Gastrocnemius medialis (tissue), 4 donors: ENCODE results near the gene FFAR3. TPM values are rescaled to one million over a fixed set of nuclear protein-coding genes. Genes with fewer than 3 reads are reported as not detected.

Source experiments
- ATAC-seq, 2 donors: fragments of 150-250 bp; one replicate each; pipeline ENCODE4 v1.9.1; 2016
- DNase-seq, 2 donors: peaks; one replicate each; pipeline ENCODE4 v3.0.0-alpha.2; 2019
- H3K27ac ChIP-seq, 4 donors: fragments of 200-600 bp; sonication (generic); 1 replicate in 1 of 4; 2 replicates in 3 of 4; pipeline ENCODE4 v1.5.1; 2016 to 2018; ENCODE audit warnings: mild to moderate bottlenecking in 2 of 4, moderate library complexity in 1 of 4
- H3K27me3 ChIP-seq, 3 donors: fragments of 200-600 bp; sonication (generic) in 2 of 3; 1 replicate in 1 of 3; 2 replicates in 2 of 3; pipeline versions ENCODE4 v1.5.1 to v1.6.0; 2016 to 2019; ENCODE audit warnings: mild to moderate bottlenecking in 1 of 3, moderate library complexity in 1 of 3
- H3K36me3 ChIP-seq, 2 donors: fragments of 200-600 bp; sonication (generic) in 1 of 2; one replicate each; pipeline ENCODE4 v1.5.1; 2017 to 2018
- H3K4me1 ChIP-seq, 2 donors: fragments of 200-600 bp; sonication (generic) in 1 of 2; one replicate each; pipeline ENCODE4 v1.5.1; 2016 to 2017; ENCODE audit warnings: mild to moderate bottlenecking in 2 of 2
- H3K4me3 ChIP-seq, 4 donors: fragments of 200-600 bp; sonication (generic) in 3 of 4; 1 replicate in 1 of 4; 2 replicates in 3 of 4; pipeline ENCODE4 v1.5.1; 2016 to 2019; ENCODE audit warnings: mild to moderate bottlenecking in 2 of 4
- H3K9me3 ChIP-seq, 3 donors: fragments of 200-600 bp; sonication (generic) in 2 of 3; 1 replicate in 1 of 3; 2 replicates in 2 of 3; pipeline ENCODE4 v1.5.1; 2016 to 2019
- POLR2A ChIP-seq, 2 donors: fragments of 450-650 bp; IDR thresholded peaks; one replicate each; pipeline ENCODE4 v1.6.1; 2017; ENCODE audit warnings: antibody characterized with exemption in 2 of 2, mild to moderate bottlenecking in 2 of 2, moderate library complexity in 2 of 2
- in situ Hi-C, 4 donors: fragments of 200-750 bp; cut with MboI; loops; one replicate each; pipeline versions ENCODE4 v1.15.0 to v1.8.0; 2017; ENCODE audit warnings: low sequenced_read_pairs in 4 of 4
- intact Hi-C: fragments of 100-400 bp; cut with DNase I; formaldehyde crosslinking; loops from one replicate; pipeline ENCODE4 v1.15.1; 2023; ENCODE audit warnings: low total_unique reads
- total RNA-seq, 4 donors: library from RNA; depleted of rRNA; stranded (reverse); fragments of >200 nt; gene quantifications; one replicate each; pipeline versions ENCODE4 v1.1.0 to v1.2.3, GENCODE V29; 2016
- TF ChIP-seq, protein P1 (sequence below), 5 experiments: fragments of 450-650 bp in 3 of 5; fragments of 200-600 bp in 2 of 5; sonication (generic) in 2 of 5; IDR thresholded peaks in 4 of 5; conservative IDR thresholded peaks in 1 of 5; 1 replicate in 4 of 5; 2 replicates in 1 of 5; pipeline ENCODE4 v1.5.1; 2016 to 2019; ENCODE audit warnings: antibody characterized with exemption in 5 of 5, mild to moderate bottlenecking in 3 of 5, moderate library complexity in 3 of 5

FFAR3 gene
- total RNA-seq, 4 donors from 2014 or later = not detected

- TF ChIP-seq, protein P1, sequence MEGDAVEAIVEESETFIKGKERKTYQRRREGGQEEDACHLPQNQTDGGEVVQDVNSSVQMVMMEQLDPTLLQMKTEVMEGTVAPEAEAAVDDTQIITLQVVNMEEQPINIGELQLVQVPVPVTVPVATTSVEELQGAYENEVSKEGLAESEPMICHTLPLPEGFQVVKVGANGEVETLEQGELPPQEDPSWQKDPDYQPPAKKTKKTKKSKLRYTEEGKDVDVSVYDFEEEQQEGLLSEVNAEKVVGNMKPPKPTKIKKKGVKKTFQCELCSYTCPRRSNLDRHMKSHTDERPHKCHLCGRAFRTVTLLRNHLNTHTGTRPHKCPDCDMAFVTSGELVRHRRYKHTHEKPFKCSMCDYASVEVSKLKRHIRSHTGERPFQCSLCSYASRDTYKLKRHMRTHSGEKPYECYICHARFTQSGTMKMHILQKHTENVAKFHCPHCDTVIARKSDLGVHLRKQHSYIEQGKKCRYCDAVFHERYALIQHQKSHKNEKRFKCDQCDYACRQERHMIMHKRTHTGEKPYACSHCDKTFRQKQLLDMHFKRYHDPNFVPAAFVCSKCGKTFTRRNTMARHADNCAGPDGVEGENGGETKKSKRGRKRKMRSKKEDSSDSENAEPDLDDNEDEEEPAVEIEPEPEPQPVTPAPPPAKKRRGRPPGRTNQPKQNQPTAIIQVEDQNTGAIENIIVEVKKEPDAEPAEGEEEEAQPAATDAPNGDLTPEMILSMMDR (IDR thresholded peaks at IDR 0.05 in 4 of 5, conservative IDR thresholded peaks at IDR 0.05 in 1 of 5) = no peak
- no peak for TF ChIP-seq POLR2A (IDR thresholded peaks at IDR 0.05)
- Histone ChIP-seq H3K27me3 (peaks cover 7 to 11% (median 8%) of the 10 kb centered on the region in 3 donors), H3K4me1 (no peaks in the 10 kb centered on the region), H3K36me3 (no peaks in the 10 kb centered on the region), H3K27ac (no peak overlapping the region), H3K9me3 (no peaks in the 10 kb centered on the region), H3K4me3 (no peak overlapping the region)
- in situ Hi-C loops (no loop called here), intact Hi-C loops (no loop called here)
- DNase-seq (no peak), ATAC-seq (no peak)
Observed at GRCh38 chr19:35327642-35328041, 30.6 kb upstream of the FFAR3 start.

GRCh38 chr19:35328851-35329285, 29.4 kb upstream of the FFAR3 start, which contains the start of gene CD22:
Gene CD22 (plus strand): TSS chr19:35329187. CDS start chr19:35332041, 2,854 bp downstream.
- H3K4me3 ChIP-seq = no peak within 1 kb of the TSS
- no peaks in the 10 kb centered on the region for H3K36me3 ChIP-seq
- H3K27ac ChIP-seq = no peak within 1 kb of the TSS
- peaks cover 8 to 11% (median 8%) of the 10 kb centered on the region in 3 donors for H3K27me3 ChIP-seq
- DNase-seq = no peak
- no peak for TF ChIP-seq POLR2A (IDR thresholded peaks at IDR 0.05)
- TF ChIP-seq, protein P1 (IDR thresholded peaks at IDR 0.05 in 4 of 5, conservative IDR thresholded peaks at IDR 0.05 in 1 of 5) = no peak
- in situ Hi-C loops (no loop called here), intact Hi-C loops (no loop called here)
- no peaks in the 10 kb centered on the region for H3K4me1 ChIP-seq
- ATAC-seq = no peak
- no peaks in the 10 kb centered on the region for H3K9me3 ChIP-seq

DNA sequence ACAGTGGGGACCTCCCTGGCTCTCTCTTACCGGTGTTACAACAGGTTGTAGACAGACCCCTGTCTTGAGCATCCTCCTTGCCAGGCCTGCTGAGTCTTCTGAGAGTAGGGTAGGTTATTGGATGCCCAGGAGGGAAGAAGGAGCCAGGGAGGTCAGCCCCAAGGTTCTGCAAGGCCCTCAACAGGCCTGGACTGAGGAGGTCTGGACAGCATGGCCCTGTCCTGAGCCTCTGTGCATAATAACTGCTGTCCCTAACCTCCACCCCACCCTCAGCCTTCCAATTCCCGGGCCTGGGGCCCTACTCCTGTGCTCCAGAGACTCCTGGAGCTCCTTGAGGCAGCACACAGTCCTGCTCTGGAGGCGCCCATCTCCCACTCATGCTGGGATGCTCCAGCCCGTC, 28.9 kb upstream of the FFAR3 start:
- Histone ChIP-seq H3K4me1 (no peaks in the 10 kb centered on the region), H3K27me3 (peaks cover 8 to 11% (median 9%) of the 10 kb centered on the region in 3 donors), H3K4me3 (no peak overlapping the region), H3K9me3 (no peaks in the 10 kb centered on the region), H3K27ac (no peak overlapping the region), H3K36me3 (no peaks in the 10 kb centered on the region)
- intact Hi-C loops (no loop called here), in situ Hi-C loops (no loop called here)
- DNase-seq (no peak), ATAC-seq (no peak)
- TF ChIP-seq, protein P1 (IDR thresholded peaks at IDR 0.05 in 4 of 5, conservative IDR thresholded peaks at IDR 0.05 in 1 of 5) = no peak
- no peak for TF ChIP-seq POLR2A (IDR thresholded peaks at IDR 0.05)

DNA sequence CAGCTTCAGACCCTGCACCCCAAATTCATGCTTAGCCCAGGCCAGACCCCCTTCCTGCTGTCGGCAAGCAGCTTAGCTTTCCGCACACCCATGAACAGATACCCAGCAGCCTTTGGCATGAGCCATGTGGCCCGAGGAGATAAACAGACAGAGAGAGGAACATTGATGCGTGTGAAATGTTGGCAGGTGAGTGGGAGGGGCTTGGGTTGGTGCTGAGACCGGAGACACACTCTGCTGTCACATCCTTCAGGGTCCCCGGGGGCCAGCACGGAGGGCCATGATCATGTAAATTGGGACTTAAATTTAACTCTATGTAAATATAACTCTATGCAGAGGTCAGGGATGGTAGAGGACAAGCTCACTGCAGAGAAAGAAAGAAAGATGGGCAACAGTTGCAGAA, 27.8 kb upstream of the FFAR3 start:
- intact Hi-C loops (no loop called here), in situ Hi-C loops (no loop called here)
- no peaks in the 10 kb centered on the region for H3K9me3 ChIP-seq
- peaks cover 8 to 11% (median 9%) of the 10 kb centered on the region in 3 donors for H3K27me3 ChIP-seq
- no peaks in the 10 kb centered on the region for H3K4me1 ChIP-seq
- no peak overlapping the region for H3K27ac ChIP-seq
- no peak for ATAC-seq
- H3K36me3 ChIP-seq = no peaks in the 10 kb centered on the region
- DNase-seq = no peak
- TF ChIP-seq, protein P1 (IDR thresholded peaks at IDR 0.05 in 4 of 5, conservative IDR thresholded peaks at IDR 0.05 in 1 of 5) = no peak
- TF ChIP-seq POLR2A (IDR thresholded peaks at IDR 0.05) = no peak
- no peak overlapping the region for H3K4me3 ChIP-seq
